Measurements from ENCODE around the gene GANC. TPM values are rescaled to one million over a fixed set of nuclear protein-coding genes. Genes with fewer than 3 reads are reported as not detected.
A peak's percentile ranks its signal among the peaks of the same experiment; 100 is the strongest.

Gene GANC
- total and polyA plus RNA-seq, 8 donors, result 5.2 to 77.6 (median 12.1) TPM

GRCh38 chr15:42270551-42270950, 2.5 kb upstream of the GANC start:
- no peak for DNase-seq
- Histone ChIP-seq H3K27me3 (no peaks in the 10 kb centered on the region), H3K4me1 (peaks cover 27 to 58% (median 46%) of the 10 kb centered on the region in 4 donors), H3K36me3 (peaks cover 23 to 32% (median 28%) of the 10 kb centered on the region in 4 donors), H3K9me3 (no peaks in the 10 kb centered on the region), H3K4me3 (peak overlapping the region in 2 of 4 donors; percentile 56 to 65), H3K27ac (peak overlapping the region in 3 of 5 donors; percentile 25 to 99 (median 42))
- no peak for TF ChIP-seq POLR2AphosphoS5 (IDR thresholded peaks at IDR 0.05)
- TF ChIP-seq CTCF (IDR thresholded peaks at IDR 0.05), result no peak
- TF ChIP-seq EP300 (IDR thresholded peaks at IDR 0.05), result no peak
- no peak for TF ChIP-seq POLR2A (IDR thresholded peaks at IDR 0.05)
- 41 to 75% (median 44%) methylated on average over 1 to 2 of the region's 2 CpGs for WGBS, 5 donors
- intact Hi-C loops (cut with DNase I; ENCODE audit: low total_unique reads), result no loop called here

GRCh38 chr15:42270996-42271395, 2.0 kb upstream of the GANC start:
- H3K4me3 ChIP-seq, result peak overlapping the region in 2 of 4 donors; percentile 56 to 65
- H3K27ac ChIP-seq, result peak overlapping the region in 4 of 5 donors; percentile 1 to 99 (median 34)
- DNase-seq, result no peak

GRCh38 chr15:42273900-42274701, 1.1 kb downstream of the GANC start:
- Histone ChIP-seq H3K36me3 (peaks cover 0 to 17% (median 10%) of the 10 kb centered on the region in 4 donors), H3K9me3 (no peaks in the 10 kb centered on the region), H3K27me3 (no peaks in the 10 kb centered on the region), H3K27ac (peak overlapping the region; percentile 96 to 100 (median 99)), H3K4me1 (peaks cover 34 to 56% (median 48%) of the 10 kb centered on the region in 4 donors), H3K4me3 (peak overlapping the region; percentile 56 to 76 (median 68))
- TF ChIP-seq POLR2AphosphoS5 (IDR thresholded peaks at IDR 0.05), result peak in 2 of 3 donors; percentile 3 to 30
- no peak for TF ChIP-seq POLR2A (IDR thresholded peaks at IDR 0.05)
- intact Hi-C loops (cut with DNase I; ENCODE audit: low total_unique reads), result no loop called here
- DNase-seq, result peak; percentile 70 to 84
- 1 to 3% (median 2%) methylated on average over 27 of the region's 27 CpGs for WGBS, 5 donors

More at GRCh38 chr15:42270996-42271395, 2.0 kb upstream of the GANC start:
- TF ChIP-seq CTCF (IDR thresholded peaks at IDR 0.05) (no peak), POLR2A (IDR thresholded peaks at IDR 0.05) (no peak), EP300 (IDR thresholded peaks at IDR 0.05) (no peak), POLR2AphosphoS5 (IDR thresholded peaks at IDR 0.05) (no peak)
- Histone ChIP-seq H3K27me3 (no peaks in the 10 kb centered on the region), H3K36me3 (peaks cover 19 to 27% (median 24%) of the 10 kb centered on the region in 4 donors), H3K9me3 (no peaks in the 10 kb centered on the region), H3K4me1 (peaks cover 31 to 63% (median 51%) of the 10 kb centered on the region in 4 donors)
- 35 to 46% (median 37%) methylated on average over 5 of the region's 5 CpGs for WGBS, 5 donors
- intact Hi-C loops (cut with DNase I; ENCODE audit: low total_unique reads), result no loop called here

GRCh38 chr15:42274702-42274989, 1.6 kb downstream of the GANC start:
- Histone ChIP-seq H3K36me3 (peaks cover 0 to 22% (median 15%) of the 10 kb centered on the region in 4 donors), H3K4me3 (peak overlapping the region; percentile 56 to 76 (median 68)), H3K9me3 (no peaks in the 10 kb centered on the region), H3K4me1 (peaks cover 34 to 52% (median 46%) of the 10 kb centered on the region in 4 donors), H3K27me3 (no peaks in the 10 kb centered on the region), H3K27ac (peak overlapping the region; percentile 96 to 100 (median 99))
- 37 to 43% (median 42%) methylated on average over 6 of the region's 6 CpGs for WGBS, 5 donors
- no peak for DNase-seq
- no peak for TF ChIP-seq EP300 (IDR thresholded peaks at IDR 0.05)
- no peak for TF ChIP-seq CTCF (IDR thresholded peaks at IDR 0.05)
- no peak for TF ChIP-seq POLR2A (IDR thresholded peaks at IDR 0.05)
- no peak for TF ChIP-seq POLR2AphosphoS5 (IDR thresholded peaks at IDR 0.05)
- intact Hi-C loops (cut with DNase I; ENCODE audit: low total_unique reads), result no loop called here

Data from stomach (tissue), 9 donors.